HG03565 (cell line): ENCODE data around the gene MGAT5.

ENCODE experiments used
- ATAC-seq: cut with Tn5 transposase; IDR thresholded peaks from one replicate; pipeline ENCODE4 v1.9.1; 2021; ENCODE audit warnings: mild to moderate bottlenecking, moderate library complexity; ENCODE audit not compliant: unreplicated experiment

MGAT5 gene

GRCh38 chr2:134491771-134492441, 238.0 kb downstream of the MGAT5 start:
- ATAC-seq = no peak

GRCh38 chr2:134493797-134494196, 239.9 kb downstream of the MGAT5 start:
- no peak for ATAC-seq

GRCh38 chr2:134498654-134499053, 244.8 kb downstream of the MGAT5 start:
- no peak for ATAC-seq

GRCh38 chr2:134499307-134499926, 245.5 kb downstream of the MGAT5 start:
- ATAC-seq = no peak

- no peak for ATAC-seq
These were observed 246.5 kb downstream of the MGAT5 start for GRCh38 chr2:134500211-134500935.

GRCh38 chr2:134501476-134502091, 247.7 kb downstream of the MGAT5 start:
- ATAC-seq = no peak

- ATAC-seq = no peak
These were observed 248.2 kb downstream of the MGAT5 start for GRCh38 chr2:134502104-134502503.
